Mesenteric fat pad (tissue), 1 donor: ENCODE data around the gene DENND5B. TPM values are rescaled to one million over a fixed set of nuclear protein-coding genes. Genes with fewer than 3 reads are reported as not detected.
"Not testable (repeated sequence)": the region's sequence is repeated elsewhere in the genome, so short reads cannot be mapped to it uniquely, and the experiment has no call there.

Source experiments
- DNase-seq: peaks from one replicate; pipeline ENCODE4 v3.0.0-alpha.2; 2020; ENCODE audit warnings: low spot score
- total RNA-seq: library from RNA; stranded (reverse); fragmentation: NEBNext Ultra II Directional; extraction: Animal tissue kit (Norgen Biotek cat#: 25700); gene quantifications from one replicate; pipeline ENCODE4 v1.2.1, GENCODE V29; 2021
- donor health status: DM: yes; HTN: yes; CAD: no.

Gene DENND5B
- total RNA-seq, 1 donor from 2014 or later = 15.4 TPM

DNA sequence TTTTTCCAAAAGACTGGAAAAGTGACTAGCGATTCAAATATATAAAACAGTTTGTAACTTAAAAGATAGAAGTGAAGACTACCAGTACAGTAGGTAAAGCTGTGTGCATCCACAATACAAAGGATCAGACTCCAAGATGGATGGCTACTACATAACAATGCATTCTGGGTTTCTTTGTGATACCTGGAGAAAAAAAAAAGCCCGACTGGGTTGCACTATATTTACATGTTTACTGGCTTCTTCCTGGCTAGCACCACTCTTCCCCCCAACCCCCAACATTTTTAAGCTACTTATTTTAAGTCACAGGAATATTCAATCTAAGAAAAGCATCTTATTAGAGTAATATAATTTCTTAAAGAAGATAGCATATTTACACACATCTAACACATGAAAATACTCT, 203.9 kb downstream of the DENND5B start:
- DNase-seq = no peak

GRCh38 chr12:31386364-31386777, 204.6 kb downstream of the DENND5B start:
- peak; percentile 1 for DNase-seq

- DNase-seq = peak; percentile 49
Measured at GRCh38 chr12:31377210-31377609, 213.7 kb downstream of the DENND5B start.

GRCh38 chr12:31375422-31375821, 215.5 kb downstream of the DENND5B start:
- not testable (repeated sequence) for DNase-seq

- no peak for DNase-seq
Measured at GRCh38 chr12:31371256-31371620, 219.7 kb downstream of the DENND5B start.

- no peak for DNase-seq
Measured at GRCh38 chr12:31370531-31371255, 220.2 kb downstream of the DENND5B start.

- no peak for DNase-seq
Measured at GRCh38 chr12:31369712-31370521, 221.0 kb downstream of the DENND5B start.

DNA sequence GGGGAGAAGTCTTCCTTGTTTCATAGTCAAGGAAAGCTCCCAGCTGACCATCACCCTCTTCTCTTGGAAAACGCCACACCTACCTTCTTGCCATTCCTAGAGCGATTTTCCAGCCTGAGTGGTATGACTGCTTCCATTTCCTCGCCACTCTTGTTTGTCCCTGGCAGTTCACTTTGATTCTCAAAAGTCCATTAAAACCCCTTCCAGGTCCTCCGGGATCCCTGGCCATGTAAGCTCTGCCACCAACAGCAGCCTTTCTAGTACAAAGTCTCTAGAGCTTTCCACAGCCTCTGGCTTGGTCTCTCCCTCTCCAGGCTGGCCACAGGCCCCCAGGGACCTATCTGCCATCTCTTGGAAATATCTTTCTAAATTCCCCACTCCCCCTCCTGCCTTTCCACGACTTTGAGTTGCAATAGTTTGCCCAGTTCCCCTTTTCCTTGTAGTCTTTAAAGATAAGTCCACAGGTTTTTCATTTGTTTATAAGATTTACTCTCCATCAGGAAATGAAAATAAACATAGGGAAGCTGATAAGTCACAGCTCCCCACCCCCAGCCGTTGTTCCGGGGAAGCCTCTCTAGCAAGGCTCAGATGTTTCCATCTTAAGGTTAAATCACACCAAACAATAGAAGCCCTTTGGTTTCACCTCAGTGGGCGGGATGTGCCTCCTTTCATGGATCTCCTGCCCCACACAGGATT, 222.1 kb downstream of the DENND5B start:
- DNase-seq = no peak

- DNase-seq = no peak
Measured at GRCh38 chr12:31366104-31366621, 224.8 kb downstream of the DENND5B start.

- no peak for DNase-seq
Measured at GRCh38 chr12:31363831-31364230, 227.1 kb downstream of the DENND5B start.

DNA sequence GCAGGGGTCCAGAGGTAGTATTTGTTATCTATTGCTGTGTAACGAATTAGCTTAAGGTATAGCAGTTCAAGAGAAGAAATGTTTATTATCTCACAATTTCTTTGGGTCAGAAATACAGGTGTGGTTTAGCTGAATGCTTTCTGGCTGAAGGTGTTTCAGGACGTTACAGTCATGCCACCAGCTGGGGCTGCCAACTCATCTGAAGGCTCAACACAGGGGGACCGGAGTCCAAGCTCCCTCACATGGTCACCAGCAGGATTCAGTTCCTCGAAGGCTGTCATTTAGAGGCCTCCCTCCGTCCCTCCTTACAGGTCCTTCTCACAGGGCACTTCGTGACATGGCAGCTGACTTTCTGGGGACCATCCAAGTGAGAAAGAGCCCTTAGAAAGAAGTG, 227.5 kb downstream of the DENND5B start:
- DNase-seq = no peak

- no peak for DNase-seq
Measured at GRCh38 chr12:31362759-31363415, 228.0 kb downstream of the DENND5B start.

DNA sequence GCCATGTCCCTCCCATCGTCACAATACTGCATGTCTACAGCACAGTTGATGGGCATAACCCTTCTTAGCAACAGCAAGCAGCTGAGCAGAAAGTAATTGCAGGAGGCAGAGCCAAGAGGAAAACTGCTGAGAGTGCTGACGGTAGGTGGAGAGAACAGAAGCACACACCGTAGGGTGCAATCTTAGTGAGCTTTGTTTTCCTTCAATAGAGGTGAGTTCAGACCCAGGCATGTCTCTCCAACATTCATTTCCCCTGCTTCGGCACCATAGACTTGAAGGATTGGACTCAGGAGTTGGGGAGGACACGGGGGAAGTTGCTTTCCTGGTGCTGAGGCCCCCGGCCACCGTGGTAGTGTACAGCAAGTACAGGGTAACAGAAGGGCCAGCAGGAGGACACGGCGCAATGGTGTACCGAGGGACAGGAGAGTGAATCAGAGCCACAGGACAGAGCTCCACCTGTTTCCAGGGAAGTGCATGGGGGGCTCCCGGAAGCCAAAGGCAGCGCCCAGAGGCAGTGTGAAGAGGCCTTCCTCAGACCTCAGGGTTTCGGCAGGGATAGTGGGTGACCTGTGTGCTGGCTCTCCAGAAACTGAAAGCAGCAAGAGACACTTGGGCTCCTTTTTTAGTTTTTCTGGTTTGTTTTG, 228.7 kb downstream of the DENND5B start:
- DNase-seq = no peak

DNA sequence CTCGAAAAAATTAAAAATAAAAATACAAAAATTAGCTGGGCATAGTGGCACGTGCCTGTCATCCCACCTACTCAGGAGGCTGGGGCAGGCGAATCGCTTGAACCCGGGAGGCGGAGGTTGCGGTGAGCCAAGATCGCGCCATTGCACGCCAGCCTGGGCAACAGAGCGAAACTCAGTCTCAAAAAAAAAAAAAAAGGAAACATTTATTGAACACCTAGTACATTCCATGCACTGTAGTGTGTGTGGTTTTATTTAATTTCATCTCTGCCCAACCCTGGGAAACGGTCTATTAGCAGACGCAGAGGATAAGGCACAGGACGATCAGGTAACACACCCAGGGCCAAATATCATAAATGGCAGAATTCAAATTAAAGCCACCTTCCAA, 229.2 kb downstream of the DENND5B start:
- DNase-seq = no peak

GRCh38 chr12:31355747-31356107, 235.2 kb downstream of the DENND5B start:
- DNase-seq = no peak

GRCh38 chr12:31353750-31354708, 236.9 kb downstream of the DENND5B start:
- no peak for DNase-seq

- DNase-seq = no peak
Measured at GRCh38 chr12:31346267-31346666, 244.7 kb downstream of the DENND5B start.

DNA sequence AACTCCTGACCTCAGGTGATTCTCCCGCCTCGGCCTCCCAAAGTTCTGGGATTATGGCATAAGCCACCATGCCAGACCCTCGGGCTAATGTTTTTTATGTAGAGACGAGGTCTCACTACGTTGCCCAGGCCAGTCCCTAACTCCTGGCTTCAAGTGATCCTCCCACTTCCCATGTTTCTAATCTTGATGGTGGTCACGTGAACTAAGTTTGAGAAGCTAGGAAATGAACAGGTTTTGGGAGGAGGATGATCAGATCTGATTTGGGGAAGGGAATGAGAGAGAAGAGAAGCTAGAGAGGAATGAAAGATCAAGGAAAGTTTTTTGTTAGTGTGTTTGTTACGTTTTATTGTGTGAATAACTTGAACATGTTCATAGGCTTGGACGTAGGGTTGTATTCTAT, 247.8 kb downstream of the DENND5B start:
- DNase-seq = no peak

DNA sequence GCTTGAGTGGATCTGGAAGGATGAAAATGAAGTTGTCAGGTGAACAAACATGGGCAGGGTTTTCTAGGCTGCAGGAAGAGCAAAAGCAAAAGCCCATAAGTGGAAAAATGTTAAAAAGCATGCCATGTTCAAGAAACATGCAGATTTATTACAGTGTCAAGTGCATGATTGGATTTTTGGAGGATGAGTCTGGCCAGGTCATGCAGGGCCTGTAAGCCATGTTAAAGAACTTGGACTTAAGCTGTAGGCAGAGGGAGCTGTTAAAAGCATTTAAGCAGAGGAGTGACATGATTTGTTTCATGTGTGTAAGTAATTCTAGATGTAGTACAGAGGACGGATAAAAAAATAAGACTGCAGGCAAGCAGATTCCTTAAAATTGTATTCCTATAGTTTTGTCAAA, 248.7 kb downstream of the DENND5B start:
- DNase-seq = no peak
